Retinal pigment epithelial cell (primary cell): ENCODE data around the gene NINJ2.

Experiments used
- DNase-seq: peaks from one replicate; pipeline ENCODE4 v3.0.0-alpha.2; 2010; ENCODE audit warnings: low read depth
- H3K4me3 ChIP-seq: 2 replicates; pipeline ENCODE4 v1.5.1; 2011; ENCODE audit warnings: mild to moderate bottlenecking, low read length, control low read depth, moderate library complexity
- CTCF ChIP-seq: conservative IDR thresholded peaks from 2 replicates; pipeline ENCODE4 v1.5.1; 2011; ENCODE audit warnings: low read depth, low read length, control low read depth, inconsistent platforms

The NINJ2 gene

GRCh38 chr12:681568-682256 lies 18.5 kb upstream of the NINJ2 start:
- DNase-seq, result no peak
- TF ChIP-seq CTCF, result no peak
- H3K4me3 ChIP-seq, result no peak overlapping the region

GRCh38 chr12:678747-679712 lies 15.8 kb upstream of the NINJ2 start:
- DNase-seq, result no peak
- no peak for TF ChIP-seq CTCF
- no peak overlapping the region for H3K4me3 ChIP-seq

GRCh38 chr12:675562-675961 lies 12.3 kb upstream of the NINJ2 start:
- TF ChIP-seq CTCF, result no peak
- no peak overlapping the region for H3K4me3 ChIP-seq
- DNase-seq, result no peak

GRCh38 chr12:674272-674781 lies 11.1 kb upstream of the NINJ2 start:
- DNase-seq, result no peak
- no peak for TF ChIP-seq CTCF
- H3K4me3 ChIP-seq, result no peak overlapping the region

GRCh38 chr12:673849-674248 lies 10.6 kb upstream of the NINJ2 start:
- no peak for TF ChIP-seq CTCF
- H3K4me3 ChIP-seq, result no peak overlapping the region
- DNase-seq, result no peak

- no peak for TF ChIP-seq CTCF
- no peak for DNase-seq
- no peak overlapping the region for H3K4me3 ChIP-seq
Measured at GRCh38 chr12:669576-669945, 6.3 kb upstream of the NINJ2 start.

GRCh38 chr12:668090-668481 lies 4.8 kb upstream of the NINJ2 start:
- H3K4me3 ChIP-seq, result no peak overlapping the region
- no peak for TF ChIP-seq CTCF
- DNase-seq, result no peak
